HepG2 (cell line): ENCODE results near the gene BSND.

ENCODE experiments used
- ELF1 ChIP-seq: sonication (generic); formaldehyde crosslinking; IDR thresholded peaks from 2 replicates; pipeline ENCODE4 v1.4.0; 2020; ENCODE audit warnings: missing genetic modification reagents
- MAFF ChIP-seq: IDR thresholded peaks from 2 replicates; pipeline ENCODE4 v1.6.1; 2011; ENCODE audit warnings: low read depth, low read length, improper control_type of control experiment
- MAFG ChIP-seq: sonication (generic); formaldehyde crosslinking; IDR thresholded peaks from 2 replicates; pipeline ENCODE4 v1.5.1; 2020; ENCODE audit warnings: mild to moderate bottlenecking, missing genetic modification reagents
- NFE2 ChIP-seq: sonication (generic); formaldehyde crosslinking; IDR thresholded peaks from 2 replicates; pipeline ENCODE4 v1.4.0; 2020; ENCODE audit warnings: missing genetic modification reagents
- NR2F2 ChIP-seq: IDR thresholded peaks from 2 replicates; pipeline ENCODE4 v1.6.1; 2012; ENCODE audit warnings: low read depth, inconsistent platforms, borderline replicate concordance
- PHF21A ChIP-seq: sonication (generic); formaldehyde crosslinking; IDR thresholded peaks from 2 replicates; pipeline ENCODE4 v1.5.0; 2020; ENCODE audit warnings: mild to moderate bottlenecking, missing genetic modification reagents
- REL ChIP-seq: sonication (generic); formaldehyde crosslinking; conservative IDR thresholded peaks from 2 replicates; pipeline ENCODE4 v1.8.0; 2022; ENCODE audit warnings: mild to moderate bottlenecking, missing genetic modification reagents, moderate library complexity
- TARDBP ChIP-seq: sonication (generic); formaldehyde crosslinking; IDR thresholded peaks from 2 replicates; pipeline ENCODE4 v1.8.0; 2022; ENCODE audit warnings: mild to moderate bottlenecking, missing genetic modification reagents
- ZNF232 ChIP-seq: sonication (generic); formaldehyde crosslinking; IDR thresholded peaks from 2 replicates; pipeline ENCODE4 v1.4.0; 2020; ENCODE audit warnings: missing genetic modification reagents, borderline replicate concordance
- TF ChIP-seq, protein P1 (sequence below): sonication (generic); formaldehyde crosslinking; IDR thresholded peaks from 2 replicates; pipeline ENCODE4 v1.5.0; 2020; ENCODE audit warnings: mild to moderate bottlenecking, missing genetic modification reagents, moderate library complexity
- TF ChIP-seq, protein P2 (sequence below): sonication (generic); formaldehyde crosslinking; IDR thresholded peaks from 2 replicates; pipeline ENCODE4 v1.4.0; 2020; ENCODE audit warnings: missing genetic modification reagents; ENCODE audit errors: not compliant biosample characterization
- TF ChIP-seq, protein P3 (sequence below): sonication (generic); formaldehyde crosslinking; IDR thresholded peaks from 2 replicates; pipeline ENCODE4 v1.4.0; 2020; ENCODE audit warnings: missing genetic modification reagents

DNA sequence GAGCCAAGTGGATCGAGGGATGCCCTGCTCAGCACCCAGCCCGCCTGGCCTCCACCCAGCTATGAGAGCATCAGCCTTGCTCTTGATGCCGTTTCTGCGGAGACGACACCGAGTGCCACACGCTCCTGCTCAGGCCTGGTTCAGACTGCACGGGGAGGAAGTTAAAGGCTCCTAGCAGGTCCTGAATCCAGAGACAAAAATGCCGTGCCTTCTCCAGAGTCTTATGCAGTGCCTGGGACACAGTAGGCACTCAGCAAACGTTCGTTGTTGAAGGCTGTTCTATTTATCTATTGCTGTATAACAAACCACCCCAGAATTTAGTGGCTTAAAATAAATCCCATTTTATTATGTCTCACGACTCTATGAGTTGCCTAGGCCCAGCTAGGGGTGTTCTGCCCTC is 6.8 kb upstream of the BSND start:
- no peak for TF ChIP-seq NFE2 (CRISPR knock-in tag)
- TF ChIP-seq ELF1, result no peak
- no peak for TF ChIP-seq NR2F2
- no peak for TF ChIP-seq REL (CRISPR knock-in tag)
- TF ChIP-seq, protein P1, sequence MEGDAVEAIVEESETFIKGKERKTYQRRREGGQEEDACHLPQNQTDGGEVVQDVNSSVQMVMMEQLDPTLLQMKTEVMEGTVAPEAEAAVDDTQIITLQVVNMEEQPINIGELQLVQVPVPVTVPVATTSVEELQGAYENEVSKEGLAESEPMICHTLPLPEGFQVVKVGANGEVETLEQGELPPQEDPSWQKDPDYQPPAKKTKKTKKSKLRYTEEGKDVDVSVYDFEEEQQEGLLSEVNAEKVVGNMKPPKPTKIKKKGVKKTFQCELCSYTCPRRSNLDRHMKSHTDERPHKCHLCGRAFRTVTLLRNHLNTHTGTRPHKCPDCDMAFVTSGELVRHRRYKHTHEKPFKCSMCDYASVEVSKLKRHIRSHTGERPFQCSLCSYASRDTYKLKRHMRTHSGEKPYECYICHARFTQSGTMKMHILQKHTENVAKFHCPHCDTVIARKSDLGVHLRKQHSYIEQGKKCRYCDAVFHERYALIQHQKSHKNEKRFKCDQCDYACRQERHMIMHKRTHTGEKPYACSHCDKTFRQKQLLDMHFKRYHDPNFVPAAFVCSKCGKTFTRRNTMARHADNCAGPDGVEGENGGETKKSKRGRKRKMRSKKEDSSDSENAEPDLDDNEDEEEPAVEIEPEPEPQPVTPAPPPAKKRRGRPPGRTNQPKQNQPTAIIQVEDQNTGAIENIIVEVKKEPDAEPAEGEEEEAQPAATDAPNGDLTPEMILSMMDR (CRISPR knock-in tag), result no peak
- TF ChIP-seq, protein P2, sequence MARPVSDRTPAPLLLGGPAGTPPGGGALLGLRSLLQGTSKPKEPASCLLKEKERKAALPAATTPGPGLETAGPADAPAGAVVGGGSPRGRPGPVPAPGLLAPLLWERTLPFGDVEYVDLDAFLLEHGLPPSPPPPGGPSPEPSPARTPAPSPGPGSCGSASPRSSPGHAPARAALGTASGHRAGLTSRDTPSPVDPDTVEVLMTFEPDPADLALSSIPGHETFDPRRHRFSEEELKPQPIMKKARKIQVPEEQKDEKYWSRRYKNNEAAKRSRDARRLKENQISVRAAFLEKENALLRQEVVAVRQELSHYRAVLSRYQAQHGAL (CRISPR knock-in tag), result no peak
- no peak for TF ChIP-seq PHF21A
- TF ChIP-seq ZNF232 (CRISPR knock-in tag), result no peak
- TF ChIP-seq, protein P3, sequence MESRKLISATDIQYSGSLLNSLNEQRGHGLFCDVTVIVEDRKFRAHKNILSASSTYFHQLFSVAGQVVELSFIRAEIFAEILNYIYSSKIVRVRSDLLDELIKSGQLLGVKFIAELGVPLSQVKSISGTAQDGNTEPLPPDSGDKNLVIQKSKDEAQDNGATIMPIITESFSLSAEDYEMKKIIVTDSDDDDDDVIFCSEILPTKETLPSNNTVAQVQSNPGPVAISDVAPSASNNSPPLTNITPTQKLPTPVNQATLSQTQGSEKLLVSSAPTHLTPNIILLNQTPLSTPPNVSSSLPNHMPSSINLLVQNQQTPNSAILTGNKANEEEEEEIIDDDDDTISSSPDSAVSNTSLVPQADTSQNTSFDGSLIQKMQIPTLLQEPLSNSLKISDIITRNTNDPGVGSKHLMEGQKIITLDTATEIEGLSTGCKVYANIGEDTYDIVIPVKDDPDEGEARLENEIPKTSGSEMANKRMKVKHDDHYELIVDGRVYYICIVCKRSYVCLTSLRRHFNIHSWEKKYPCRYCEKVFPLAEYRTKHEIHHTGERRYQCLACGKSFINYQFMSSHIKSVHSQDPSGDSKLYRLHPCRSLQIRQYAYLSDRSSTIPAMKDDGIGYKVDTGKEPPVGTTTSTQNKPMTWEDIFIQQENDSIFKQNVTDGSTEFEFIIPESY (CRISPR knock-in tag), result no peak
- no peak for TF ChIP-seq MAFF
- TF ChIP-seq TARDBP (CRISPR knock-in tag), result no peak
- TF ChIP-seq MAFG (CRISPR knock-in tag), result no peak
